ENCODE measurements around the gene MRPL42.
"Not testable (repeated sequence)": the region's sequence is repeated elsewhere in the genome, so short reads cannot be mapped to it uniquely, and the experiment has no call there.

The MRPL42 gene

GRCh38 chr12:93467351-93468007 lies at the start of gene MRPL42:
MRPL42 (plus strand) TSS chr12:93467514; CDS start chr12:93469286, 1,772 bp downstream.
- peak; percentile 79 to 96 for DNase-seq

- DNase-seq, result no peak
Measured at GRCh38 chr12:93417967-93418480, 49.3 kb upstream of the MRPL42 start.

GRCh38 chr12:93419388-93420034 lies 47.8 kb upstream of the MRPL42 start:
- DNase-seq, result peak; percentile 41 to 69

GRCh38 chr12:93422050-93422449 lies 45.3 kb upstream of the MRPL42 start:
- no peak for DNase-seq

- DNase-seq, result no peak
Measured at GRCh38 chr12:93425736-93426411, 41.4 kb upstream of the MRPL42 start.

- no peak for DNase-seq
Measured at GRCh38 chr12:93426412-93426805, 40.9 kb upstream of the MRPL42 start.

GRCh38 chr12:93427779-93428564 lies 39.3 kb upstream of the MRPL42 start:
- DNase-seq, result no peak

GRCh38 chr12:93429448-93429847 lies 37.9 kb upstream of the MRPL42 start:
- DNase-seq, result no peak

- DNase-seq, result no peak
Measured at GRCh38 chr12:93429852-93430251, 37.5 kb upstream of the MRPL42 start.

- no peak for DNase-seq
Measured at GRCh38 chr12:93430280-93430679, 37.0 kb upstream of the MRPL42 start.

GRCh38 chr12:93432031-93432430 lies 35.3 kb upstream of the MRPL42 start:
- DNase-seq, result not testable (repeated sequence)

GRCh38 chr12:93434256-93434865 lies 33.0 kb upstream of the MRPL42 start:
- peak; percentile 60 to 76 for DNase-seq

- DNase-seq, result no peak
Measured at GRCh38 chr12:93438266-93439050, 28.9 kb upstream of the MRPL42 start.

GRCh38 chr12:93440043-93440835 lies 27.1 kb upstream of the MRPL42 start:
- DNase-seq, result no peak

- peak in 1 of 2 donors; percentile 30 for DNase-seq
Measured at GRCh38 chr12:93441081-93441616, 26.2 kb upstream of the MRPL42 start.

- peak; percentile 92 to 93 for DNase-seq
Measured at GRCh38 chr12:93441617-93442410, 25.5 kb upstream of the MRPL42 start, which contains the start of gene UBE2N. UBE2N (minus strand) TSS chr12:93441947; CDS start chr12:93441884, 63 bp downstream.

- no peak for DNase-seq
Measured at GRCh38 chr12:93442411-93443340, 24.6 kb upstream of the MRPL42 start.

- no peak for DNase-seq
Measured at GRCh38 chr12:93443576-93443975, 23.7 kb upstream of the MRPL42 start.
